H9 (cell line): ENCODE data around the gene LRRFIP1. TPM values are rescaled to one million over a fixed set of nuclear protein-coding genes. Genes with fewer than 3 reads are reported as not detected.
"Not testable (repeated sequence)": the region's sequence is repeated elsewhere in the genome, so short reads cannot be mapped to it uniquely, and the experiment has no call there.

Source experiments
- DNase-seq: peaks from one replicate; pipeline ENCODE4 v3.0.0-alpha.2; 2017
- H2AFZ ChIP-seq: one replicate; pipeline ENCODE4 v1.6.1; 2013; ENCODE audit warnings: mild to moderate bottlenecking, low read length, control low read depth, moderate library complexity
- H2AK5ac ChIP-seq: 2 replicates; pipeline ENCODE4 v1.6.1; 2013; ENCODE audit warnings: low read length, control low read depth, mixed read lengths; ENCODE audit not compliant: insufficient read length
- H2BK120ac ChIP-seq: one replicate; pipeline ENCODE4 v1.6.1; 2013; ENCODE audit warnings: low read depth, mild to moderate bottlenecking, low read length, control low read depth, inconsistent platforms; ENCODE audit not compliant: poor library complexity, severe bottlenecking
- H2BK12ac ChIP-seq: 2 replicates; pipeline ENCODE4 v1.6.1; 2013; ENCODE audit warnings: low read length, control low read depth, mixed read lengths, low read depth; ENCODE audit not compliant: insufficient read length
- H2BK15ac ChIP-seq: 2 replicates; pipeline ENCODE4 v1.6.1; 2013; ENCODE audit warnings: low read depth, low read length, control low read depth
- H2BK20ac ChIP-seq: one replicate; pipeline ENCODE4 v1.6.1; 2013; ENCODE audit warnings: low read depth, mild to moderate bottlenecking, low read length, control low read depth, inconsistent platforms; ENCODE audit not compliant: poor library complexity, severe bottlenecking
- H2BK5ac ChIP-seq: 2 replicates; pipeline ENCODE4 v1.6.1; 2013; ENCODE audit warnings: low read length, control low read depth, mixed read lengths; ENCODE audit not compliant: insufficient read length
- H3K14ac ChIP-seq: 2 replicates; pipeline ENCODE4 v1.6.1; 2013; ENCODE audit warnings: low read length, control low read depth; ENCODE audit not compliant: insufficient read depth
- H3K18ac ChIP-seq: 2 replicates; pipeline ENCODE4 v1.6.1; 2013; ENCODE audit warnings: low read depth, mild to moderate bottlenecking, mixed read lengths, low read length, control low read depth; ENCODE audit not compliant: insufficient read length
- H3K23ac ChIP-seq: 2 replicates; pipeline ENCODE4 v1.6.1; 2013; ENCODE audit warnings: low read length, control low read depth, mixed read lengths, low read depth; ENCODE audit not compliant: insufficient read length
- H3K23me2 ChIP-seq: 2 replicates; pipeline ENCODE4 v1.6.1; 2013; ENCODE audit warnings: low read depth, mild to moderate bottlenecking, mixed read lengths, low read length, control low read depth; ENCODE audit not compliant: insufficient read length, poor library complexity, severe bottlenecking
- H3K27ac ChIP-seq: 2 replicates; pipeline ENCODE4 v1.5.1; 2013; ENCODE audit warnings: low read length, control low read depth, mixed read lengths, low read depth; ENCODE audit not compliant: insufficient read length
- H3K27me3 ChIP-seq: 2 replicates; pipeline ENCODE4 v1.6.1; 2013; ENCODE audit warnings: low read length, control low read depth, inconsistent platforms; ENCODE audit not compliant: insufficient read depth
- H3K4ac ChIP-seq: 2 replicates; pipeline ENCODE4 v1.6.1; 2013; ENCODE audit warnings: low read depth, mild to moderate bottlenecking, control low read depth, inconsistent platforms, low read length, moderate library complexity
- H3K4me1 ChIP-seq: 2 replicates; pipeline ENCODE4 v1.6.1; 2013; ENCODE audit warnings: low read length, control low read depth, inconsistent platforms; ENCODE audit not compliant: insufficient read depth
- H3K4me2 ChIP-seq: 2 replicates; pipeline ENCODE4 v1.6.1; 2013; ENCODE audit warnings: low read length, control low read depth, mixed read lengths; ENCODE audit not compliant: insufficient read length, insufficient read depth
- H3K56ac ChIP-seq: 2 replicates; pipeline ENCODE4 v1.6.1; 2013; ENCODE audit warnings: low read depth, mild to moderate bottlenecking, mixed read lengths, low read length, control low read depth; ENCODE audit not compliant: insufficient read length
- H3K79me1 ChIP-seq: 2 replicates; pipeline ENCODE4 v1.6.1; 2013; ENCODE audit warnings: low read depth, mild to moderate bottlenecking, moderate library complexity, low read length, control low read depth, inconsistent platforms; ENCODE audit not compliant: insufficient read depth, poor library complexity, severe bottlenecking
- H3K79me2 ChIP-seq: 2 replicates; pipeline ENCODE4 v1.6.1; 2013; ENCODE audit warnings: low read length, control low read depth, inconsistent platforms; ENCODE audit not compliant: insufficient read depth
- H3K9ac ChIP-seq: 2 replicates; pipeline ENCODE4 v1.6.1; 2013; ENCODE audit warnings: low read length, control low read depth, mixed read lengths; ENCODE audit not compliant: insufficient read length; ENCODE audit errors: extremely low read depth
- H3K9me3 ChIP-seq: one replicate; pipeline ENCODE4 v1.6.1; 2013; ENCODE audit warnings: low read depth, low read length, inconsistent platforms; ENCODE audit not compliant: control insufficient read depth
- H3T11ph ChIP-seq: one replicate; pipeline ENCODE4 v1.6.1; 2013; ENCODE audit warnings: mild to moderate bottlenecking, low read length, control low read depth, inconsistent platforms
- H4K20me1 ChIP-seq: one replicate; pipeline ENCODE4 v1.6.1; 2013; ENCODE audit not compliant: control insufficient read depth, insufficient read length, insufficient read depth
- H4K5ac ChIP-seq: 2 replicates; pipeline ENCODE4 v1.6.1; 2013; ENCODE audit warnings: low read depth, mild to moderate bottlenecking, mixed read lengths, low read length, control low read depth; ENCODE audit not compliant: insufficient read length
- H4K8ac ChIP-seq: replicated peaks from 2 replicates; pipeline ENCODE4 v1.6.1; 2013; ENCODE audit warnings: low read length, control low read depth, mixed read lengths, low read depth; ENCODE audit not compliant: insufficient read length
- H4K91ac ChIP-seq: 2 replicates; pipeline ENCODE4 v1.6.1; 2013; ENCODE audit warnings: low read depth, mild to moderate bottlenecking, moderate library complexity, mixed read lengths, low read length, control low read depth; ENCODE audit not compliant: insufficient read length
- H3K27ac Mint-ChIP-seq, 3 experiments: 2 replicates in 2 of 3; 3 replicates in 1 of 3; pipeline ENCODE4 v1.8.0; 2020 to 2021; ENCODE audit warnings: mixed read lengths in 3 of 3, mild to moderate bottlenecking in 1 of 3, moderate library complexity in 1 of 3
- H3K27me3 Mint-ChIP-seq: 2 replicates; pipeline ENCODE4 v1.8.0; 2021; ENCODE audit warnings: low read depth, mild to moderate bottlenecking, moderate library complexity, mixed read lengths
- H3K36me3 Mint-ChIP-seq, 3 experiments: 2 replicates in 2 of 3; 3 replicates in 1 of 3; pipeline ENCODE4 v1.8.0; 2020 to 2021; ENCODE audit warnings: low read depth in 3 of 3, mixed read lengths in 3 of 3; ENCODE audit not compliant: insufficient read depth in 1 of 3
- H3K4me1 Mint-ChIP-seq, 2 experiments: 2 replicates each; pipeline ENCODE4 v1.8.0; 2020; ENCODE audit warnings: mixed read lengths in 2 of 2
- H3K4me3 Mint-ChIP-seq, 2 experiments: 2 replicates in 1 of 2; 3 replicates in 1 of 2; pipeline ENCODE4 v1.8.0; 2020 to 2021; ENCODE audit warnings: mild to moderate bottlenecking in 2 of 2, mixed read lengths in 2 of 2, moderate library complexity in 1 of 2
- H3K9me3 Mint-ChIP-seq, 2 experiments: 2 replicates in 1 of 2; 3 replicates in 1 of 2; pipeline ENCODE4 v1.8.0; 2020; ENCODE audit warnings: mild to moderate bottlenecking in 2 of 2, mixed read lengths in 2 of 2, moderate library complexity in 1 of 2
- WGBS: extraction: QIAGEN DNeasy Blood & Tissue Kit; methylation state at CpG from one replicate; pipeline ENCODE4 v1.1.7; 2013; ENCODE audit warnings: missing lambda C conversion rate, low lambda C conversion rate, mixed read lengths; ENCODE audit not compliant: insufficient read length; ENCODE audit errors: extremely low coverage; 5-methylcytosine and 5-hydroxymethylcytosine counted together
- total RNA-seq: library from RNA; stranded (reverse); gene quantifications from 2 replicates; pipeline ENCODE4 v1.2.1, GENCODE V29; 2021
- TF ChIP-seq, protein P1 (sequence below): fragments of 200-600 bp; sonication (generic); conservative IDR thresholded peaks from 3 replicates; pipeline ENCODE4 v1.8.0; 2021; ENCODE audit warnings: antibody characterized with exemption, mild to moderate bottlenecking

The LRRFIP1 gene
- total RNA-seq, 1 experiment from 2014 or later = 38.5 TPM

- H3K9me3 Mint-ChIP-seq = peaks cover 11 to 17% of the 10 kb centered on the region in 2 experiments; a peak in 4 of 5 replicates
- Histone ChIP-seq H2BK20ac (no peak overlapping the region), H3K56ac (no peak overlapping the region), H2BK15ac (no peak overlapping the region), H3K27ac (no peak overlapping the region), H3K9ac (no peak overlapping the region), H3K18ac (no peak overlapping the region), H4K91ac (no peak overlapping the region), H3K23me2 (peaks cover 14% of the 10 kb centered on the region), H2BK120ac (no peak overlapping the region), H3T11ph (no peak overlapping the region), H3K23ac (no peak overlapping the region), H2AK5ac (no peak overlapping the region), H3K27me3 (no peaks in the 10 kb centered on the region), H2AFZ (no peak overlapping the region), H3K4ac (no peak overlapping the region), H4K8ac (no peak overlapping the region), H3K79me1 (no peaks in the 10 kb centered on the region), H3K79me2 (no peaks in the 10 kb centered on the region; the same call in 1 of the 2 replicates), H3K14ac (no peak overlapping the region), H3K4me1 (no peaks in the 10 kb centered on the region), H4K20me1 (peaks cover 2% of the 10 kb centered on the region), H4K5ac (no peak overlapping the region), H2BK5ac (no peak overlapping the region), H2BK12ac (no peak overlapping the region), H3K9me3 (no peaks in the 10 kb centered on the region), H3K4me2 (no peak overlapping the region)
- DNase-seq = no peak
- no peak overlapping the region for H3K4me3 Mint-ChIP-seq
- WGBS = no CpG with 5 or more reads among the region's 1 CpG
- no peak overlapping the region for H3K27ac Mint-ChIP-seq
- H3K4me1 Mint-ChIP-seq = peaks cover 6 to 14% of the 10 kb centered on the region in 2 experiments
- H3K36me3 Mint-ChIP-seq = peaks cover 17 to 30% (median 27%) of the 10 kb centered on the region in 3 experiments
- TF ChIP-seq, protein P1, sequence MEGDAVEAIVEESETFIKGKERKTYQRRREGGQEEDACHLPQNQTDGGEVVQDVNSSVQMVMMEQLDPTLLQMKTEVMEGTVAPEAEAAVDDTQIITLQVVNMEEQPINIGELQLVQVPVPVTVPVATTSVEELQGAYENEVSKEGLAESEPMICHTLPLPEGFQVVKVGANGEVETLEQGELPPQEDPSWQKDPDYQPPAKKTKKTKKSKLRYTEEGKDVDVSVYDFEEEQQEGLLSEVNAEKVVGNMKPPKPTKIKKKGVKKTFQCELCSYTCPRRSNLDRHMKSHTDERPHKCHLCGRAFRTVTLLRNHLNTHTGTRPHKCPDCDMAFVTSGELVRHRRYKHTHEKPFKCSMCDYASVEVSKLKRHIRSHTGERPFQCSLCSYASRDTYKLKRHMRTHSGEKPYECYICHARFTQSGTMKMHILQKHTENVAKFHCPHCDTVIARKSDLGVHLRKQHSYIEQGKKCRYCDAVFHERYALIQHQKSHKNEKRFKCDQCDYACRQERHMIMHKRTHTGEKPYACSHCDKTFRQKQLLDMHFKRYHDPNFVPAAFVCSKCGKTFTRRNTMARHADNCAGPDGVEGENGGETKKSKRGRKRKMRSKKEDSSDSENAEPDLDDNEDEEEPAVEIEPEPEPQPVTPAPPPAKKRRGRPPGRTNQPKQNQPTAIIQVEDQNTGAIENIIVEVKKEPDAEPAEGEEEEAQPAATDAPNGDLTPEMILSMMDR = no peak
- H3K27me3 Mint-ChIP-seq = peaks cover 9% of the 10 kb centered on the region
Measured at GRCh38 chr2:237688081-237688480, 60.7 kb downstream of the LRRFIP1 start.

DNA sequence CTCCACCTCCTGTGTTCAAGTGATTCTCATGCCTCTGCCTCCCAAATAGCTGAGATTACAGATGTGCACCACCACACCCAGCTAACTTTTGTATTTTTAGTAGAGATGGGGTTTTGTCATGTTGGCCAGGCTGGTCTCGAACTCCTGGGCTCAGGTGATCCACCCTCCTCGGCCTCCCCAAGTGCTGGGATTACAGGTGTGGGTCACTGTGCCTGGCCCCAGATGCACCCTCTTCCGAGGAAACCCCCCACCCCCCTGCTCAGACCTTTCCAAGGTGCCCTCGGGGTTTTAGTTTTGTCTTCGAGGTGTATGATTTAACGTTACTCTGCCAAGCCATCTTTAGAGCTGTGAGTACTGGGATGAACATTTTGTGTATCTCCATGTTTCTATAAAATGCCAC, 61.2 kb downstream of the LRRFIP1 start:
- H3K27me3 ChIP-seq, H4K8ac ChIP-seq, H2AK5ac ChIP-seq, H2BK15ac ChIP-seq, H3K4ac ChIP-seq, H3K14ac ChIP-seq, H3K9me3 ChIP-seq, H4K91ac ChIP-seq, H3K56ac ChIP-seq, H2BK12ac ChIP-seq, H3K4me1 ChIP-seq, H3K9ac ChIP-seq, H3K79me1 ChIP-seq, H3T11ph ChIP-seq, H3K18ac ChIP-seq, H3K23ac ChIP-seq, H2BK5ac ChIP-seq, DNase-seq, H3K4me2 ChIP-seq, H3K79me2 ChIP-seq, H4K5ac ChIP-seq, H4K20me1 ChIP-seq, H3K27ac Mint-ChIP-seq, H2BK20ac ChIP-seq, H2AFZ ChIP-seq, H2BK120ac ChIP-seq, H3K4me3 Mint-ChIP-seq, H3K27ac ChIP-seq: not testable (repeated sequence)
- Mint-ChIP-seq H3K4me1 (peaks cover 11 to 18% of the 10 kb centered on the region in 2 experiments), H3K36me3 (peaks cover 17 to 26% (median 23%) of the 10 kb centered on the region in 3 experiments), H3K27me3 (peaks cover 14% of the 10 kb centered on the region), H3K9me3 (peaks cover 11 to 17% of the 10 kb centered on the region in 2 experiments; a peak in 4 of 5 replicates)
- WGBS = no CpG with 5 or more reads among the region's 6 CpGs
- H3K23me2 ChIP-seq = peaks cover 14% of the 10 kb centered on the region
